GM21619 (cell line): ENCODE measurements around the gene KCNIP3.

Experiments used
- ATAC-seq: cut with Tn5 transposase; IDR thresholded peaks from one replicate; pipeline ENCODE4 v1.9.1; 2021; ENCODE audit not compliant: unreplicated experiment

Gene KCNIP3

DNA sequence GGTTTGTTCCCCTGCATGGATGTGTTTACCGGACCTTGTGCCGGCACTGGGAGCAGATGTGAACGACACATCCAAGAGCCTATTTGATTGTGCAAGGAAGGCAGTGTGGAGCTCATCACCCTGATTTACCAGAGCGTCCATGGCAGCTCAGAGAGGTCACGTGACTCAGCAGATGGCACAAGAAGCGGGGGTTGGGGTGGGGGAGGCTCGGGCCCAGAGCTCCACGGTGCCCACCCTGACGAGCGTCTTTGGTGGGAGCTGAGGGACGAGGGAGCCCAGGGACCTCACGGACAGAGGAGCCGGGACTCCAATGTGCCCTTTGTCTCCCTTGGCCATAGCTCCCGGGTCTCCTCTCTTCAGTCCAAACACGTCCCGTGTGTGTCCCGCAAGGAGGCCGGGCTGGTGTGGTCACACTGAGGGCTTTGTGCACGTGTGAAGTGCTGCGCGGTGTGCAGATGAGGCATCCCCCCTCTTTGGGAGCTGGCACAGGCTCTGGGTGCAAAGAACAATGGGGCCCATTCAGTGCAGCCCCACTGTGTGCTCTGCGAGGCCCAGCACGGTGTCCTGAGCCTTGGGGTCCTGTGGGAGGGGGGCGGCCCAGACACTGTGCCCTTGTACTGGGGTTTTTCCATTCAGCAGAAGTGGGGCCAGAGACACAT lies 15.5 kb downstream of the KCNIP3 start:
- no peak for ATAC-seq

DNA sequence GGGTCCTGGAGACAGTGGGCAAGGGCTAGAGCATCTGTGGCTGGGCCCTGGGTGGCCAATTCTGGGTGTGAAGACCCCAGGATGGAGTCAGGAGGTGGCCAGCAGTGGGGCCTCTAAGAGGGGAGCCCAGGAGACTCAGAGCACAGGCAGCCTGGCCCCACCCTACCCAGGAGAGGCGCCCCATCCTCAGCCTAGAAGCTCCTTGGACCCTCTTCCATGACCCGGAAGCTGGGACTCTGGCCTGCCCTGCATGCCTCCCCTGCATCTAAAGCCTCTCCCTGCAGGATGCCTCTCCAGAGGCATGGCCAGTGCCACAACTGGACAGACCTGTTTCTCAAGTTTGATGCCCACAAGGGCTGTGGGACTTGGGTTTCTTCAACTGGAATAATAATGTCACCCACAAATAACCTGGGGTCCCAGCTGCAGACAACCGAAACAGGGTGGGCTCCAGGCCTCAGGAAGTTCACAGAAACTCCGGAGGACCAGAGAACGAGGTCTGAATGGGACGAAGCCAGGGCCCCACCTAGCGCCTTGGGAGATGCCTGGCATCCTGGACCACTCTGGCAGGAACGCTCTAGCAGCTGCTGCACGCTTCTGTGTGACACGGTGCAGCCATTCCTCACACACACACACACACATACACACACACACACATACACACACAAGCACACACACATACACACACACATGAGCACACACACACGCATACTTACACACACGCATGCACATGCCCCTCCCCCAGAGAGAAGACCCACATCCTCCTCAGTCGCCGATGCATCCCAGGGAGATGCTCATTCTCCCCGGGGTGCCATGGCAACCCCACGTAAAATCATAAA lies 16.4 kb downstream of the KCNIP3 start:
- no peak for ATAC-seq

DNA sequence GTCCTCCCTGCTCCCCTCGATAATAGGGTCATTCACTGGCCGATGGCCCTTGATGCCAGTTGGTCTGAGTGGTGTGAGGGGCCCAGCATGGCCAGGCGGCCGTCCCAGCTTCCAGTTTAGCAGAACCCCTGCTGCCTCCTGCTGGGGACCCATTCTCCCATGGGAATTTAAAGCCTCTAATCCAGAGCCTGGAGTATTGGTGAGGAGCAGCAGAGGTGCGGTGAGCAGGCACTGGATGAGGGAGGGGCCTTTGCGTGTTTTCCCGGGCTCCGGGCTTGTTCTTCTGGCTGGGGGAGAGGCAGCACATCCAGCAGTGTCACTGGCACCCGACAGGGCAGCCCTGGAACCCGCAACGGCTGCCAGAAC lies 17.4 kb downstream of the KCNIP3 start:
- no peak for ATAC-seq

DNA sequence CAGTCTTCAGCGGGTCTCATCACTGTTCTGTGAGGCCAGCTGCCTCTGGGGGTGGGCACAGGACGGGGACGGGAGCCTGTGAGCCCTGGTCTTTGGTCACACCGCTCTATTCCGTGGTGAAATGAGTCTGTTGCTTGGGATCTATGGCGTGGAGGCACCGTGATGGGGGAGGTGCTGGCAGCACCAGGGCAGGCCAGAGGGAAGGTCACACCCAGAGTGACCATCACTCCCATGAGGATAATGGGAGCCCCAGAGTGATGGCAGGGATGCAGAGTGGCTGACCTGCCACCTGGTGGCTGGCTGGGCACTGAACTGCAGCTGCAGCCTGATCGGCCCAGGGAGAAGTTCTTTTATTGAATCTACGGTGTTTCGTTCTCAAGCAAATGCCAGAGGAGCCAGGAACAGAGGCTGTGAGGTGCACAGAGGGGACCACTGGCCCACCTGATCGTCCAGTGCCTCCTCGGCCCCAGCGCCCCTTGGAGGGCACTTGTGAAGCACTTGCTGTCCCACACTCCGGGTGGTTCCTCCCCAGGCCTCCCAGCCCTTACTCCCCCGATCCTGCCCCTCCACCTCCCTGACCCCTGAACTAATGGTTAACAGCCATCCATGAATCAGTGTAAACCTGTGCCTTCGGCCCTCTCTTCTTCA lies 17.9 kb downstream of the KCNIP3 start:
- no peak for ATAC-seq

DNA sequence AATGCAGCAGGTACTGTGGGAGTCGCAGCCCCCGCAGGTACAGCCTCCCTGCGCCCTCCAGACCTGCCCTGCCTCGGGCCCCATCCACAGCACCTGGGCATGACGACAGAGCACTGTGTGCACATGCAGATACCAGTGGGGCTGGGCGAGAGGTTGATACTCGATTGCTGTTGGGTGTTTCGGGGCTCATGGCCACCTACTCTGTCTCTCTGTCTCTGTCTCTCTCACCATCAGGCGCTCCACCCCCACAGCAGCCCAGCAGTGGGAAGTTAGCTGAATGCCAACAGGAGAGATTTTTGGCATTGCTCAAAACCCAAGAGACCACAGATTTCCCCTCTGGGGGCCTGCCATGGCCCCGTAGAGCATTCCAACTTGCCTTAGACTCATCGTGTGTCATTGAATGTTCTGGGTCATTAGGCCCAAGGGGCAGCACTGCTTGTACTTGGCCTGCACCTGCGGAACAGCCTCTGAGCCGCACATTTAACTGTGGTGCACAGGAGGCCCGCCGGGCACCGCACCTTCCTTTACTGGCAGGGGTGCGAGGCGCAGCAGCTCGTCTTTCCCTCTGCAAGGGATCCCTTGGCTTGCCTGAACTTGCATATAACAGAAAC lies 18.8 kb downstream of the KCNIP3 start:
- ATAC-seq = no peak

DNA sequence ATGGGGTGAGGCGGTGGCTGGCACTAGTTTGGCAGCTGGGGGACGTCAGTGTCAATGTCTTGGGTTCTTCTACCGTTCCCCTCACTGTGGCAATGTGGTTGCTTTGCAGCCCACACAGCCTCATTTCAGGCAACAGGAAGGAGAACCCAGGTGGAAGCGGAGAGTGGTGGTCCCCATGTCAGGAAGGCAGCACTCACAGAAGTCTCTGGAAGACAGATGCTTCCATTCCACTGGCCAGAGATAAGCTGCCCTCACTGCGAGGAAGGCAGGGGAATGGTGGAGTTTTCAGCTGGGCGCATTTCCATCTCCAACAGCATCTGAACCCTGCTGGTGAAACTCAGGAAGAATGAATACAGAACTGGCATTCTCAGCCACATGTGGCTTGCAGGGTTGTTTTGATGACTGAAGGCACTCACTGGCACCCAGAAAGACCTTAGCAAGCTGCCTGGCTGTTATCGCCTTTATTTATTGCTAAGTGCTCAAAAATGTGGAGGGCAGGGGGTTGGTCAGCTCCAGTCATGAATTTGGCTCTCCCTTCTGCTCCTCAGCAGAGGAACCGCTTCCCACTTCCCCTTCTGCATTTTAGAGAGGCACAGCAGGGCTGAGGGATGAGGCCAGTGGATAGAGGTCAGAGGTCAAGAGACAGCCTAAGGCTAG lies 19.4 kb downstream of the KCNIP3 start:
- ATAC-seq = no peak

DNA sequence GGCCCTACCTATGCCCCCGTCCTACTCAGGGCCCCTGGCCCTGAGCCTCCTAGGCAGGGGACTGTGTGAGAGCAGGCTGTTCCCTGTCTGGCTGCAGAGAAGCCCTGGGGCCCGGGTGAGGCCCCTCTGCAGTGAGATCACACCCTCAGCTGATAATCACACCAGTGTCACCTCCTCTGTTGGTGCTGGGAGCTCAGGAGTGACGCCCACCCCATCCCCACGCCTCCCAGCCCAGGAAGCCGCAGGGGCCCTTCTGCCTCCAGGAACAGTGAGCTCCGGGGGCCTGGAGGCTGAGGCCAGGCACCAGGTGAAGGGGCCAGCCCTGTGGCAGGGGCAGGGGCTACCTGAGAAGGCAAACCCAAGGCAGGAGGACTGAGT lies 20.0 kb downstream of the KCNIP3 start:
- ATAC-seq = no peak

DNA sequence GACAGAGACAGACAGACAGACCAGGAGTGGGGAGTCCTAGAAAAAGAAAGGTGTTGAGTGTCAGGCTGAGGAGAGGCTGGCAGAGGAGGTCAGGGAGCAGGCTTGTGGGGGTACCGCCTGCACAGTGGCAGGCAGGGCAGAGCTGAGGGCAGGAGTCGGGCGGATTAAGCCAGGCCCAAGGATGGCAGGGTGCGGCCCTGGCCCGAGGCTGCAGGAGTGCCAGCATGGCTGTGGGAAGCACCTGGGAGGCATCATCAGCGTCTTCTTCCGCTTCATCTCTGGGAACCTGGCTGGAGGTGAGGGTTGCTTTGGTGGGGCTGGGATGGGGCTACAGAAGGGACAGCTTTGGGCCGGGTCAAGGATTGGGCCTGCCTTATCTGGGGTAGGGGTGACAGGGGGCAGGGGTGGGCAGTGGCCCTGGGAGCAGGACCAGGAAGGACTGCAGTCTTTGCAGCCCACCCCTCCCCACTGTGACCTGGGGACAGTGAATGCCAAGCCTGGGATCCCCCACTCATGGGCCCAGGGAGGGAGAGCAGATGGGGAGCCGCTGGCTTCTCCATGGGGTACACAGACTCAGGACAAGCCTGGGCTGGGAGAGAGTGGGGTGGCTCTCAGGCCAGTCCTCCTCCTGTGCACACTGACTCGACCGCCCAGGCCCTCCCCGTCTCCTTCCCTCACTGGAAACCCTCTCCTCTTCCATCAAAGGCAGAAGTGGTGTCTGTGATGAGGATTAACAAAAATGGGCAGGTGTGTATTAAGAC lies 20.7 kb downstream of the KCNIP3 start:
- no peak for ATAC-seq

DNA sequence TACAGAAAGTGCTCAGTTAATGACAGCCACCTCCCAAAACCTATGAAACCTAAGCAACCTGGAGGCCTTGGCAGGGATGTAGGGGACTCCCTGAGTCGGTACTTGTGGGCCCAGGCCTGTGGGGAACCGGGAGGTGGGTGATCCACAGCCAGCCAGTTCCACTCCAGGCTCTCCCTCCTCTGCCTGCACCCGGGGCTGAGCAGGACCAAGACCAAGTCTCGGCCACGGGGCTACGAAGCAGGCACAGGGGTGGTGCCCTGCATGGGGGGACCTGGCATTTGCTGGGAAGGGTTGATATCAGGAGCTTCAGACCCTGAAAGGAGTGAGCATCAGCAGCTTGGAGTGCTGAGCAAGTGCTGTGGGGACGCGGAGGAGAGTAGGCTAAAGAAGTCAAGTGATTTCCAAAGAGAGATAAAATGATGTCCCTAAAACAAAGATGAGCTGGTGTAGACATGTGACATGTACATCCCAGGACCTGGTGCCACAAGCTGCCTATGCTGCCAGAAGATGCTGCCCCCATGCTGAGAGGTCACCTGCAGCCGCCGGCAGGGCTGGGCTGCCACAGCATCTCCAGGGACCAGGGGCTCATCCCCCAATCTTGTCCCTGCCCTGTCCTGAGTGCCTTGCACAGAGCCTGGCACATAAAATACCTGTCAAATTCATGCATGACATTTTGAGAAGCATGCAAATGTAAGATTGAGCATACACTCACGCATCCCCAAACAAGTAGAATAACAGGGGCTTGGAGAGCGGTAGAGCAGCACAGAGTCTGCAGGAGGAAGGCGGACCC lies 21.5 kb downstream of the KCNIP3 start:
- ATAC-seq = no peak

DNA sequence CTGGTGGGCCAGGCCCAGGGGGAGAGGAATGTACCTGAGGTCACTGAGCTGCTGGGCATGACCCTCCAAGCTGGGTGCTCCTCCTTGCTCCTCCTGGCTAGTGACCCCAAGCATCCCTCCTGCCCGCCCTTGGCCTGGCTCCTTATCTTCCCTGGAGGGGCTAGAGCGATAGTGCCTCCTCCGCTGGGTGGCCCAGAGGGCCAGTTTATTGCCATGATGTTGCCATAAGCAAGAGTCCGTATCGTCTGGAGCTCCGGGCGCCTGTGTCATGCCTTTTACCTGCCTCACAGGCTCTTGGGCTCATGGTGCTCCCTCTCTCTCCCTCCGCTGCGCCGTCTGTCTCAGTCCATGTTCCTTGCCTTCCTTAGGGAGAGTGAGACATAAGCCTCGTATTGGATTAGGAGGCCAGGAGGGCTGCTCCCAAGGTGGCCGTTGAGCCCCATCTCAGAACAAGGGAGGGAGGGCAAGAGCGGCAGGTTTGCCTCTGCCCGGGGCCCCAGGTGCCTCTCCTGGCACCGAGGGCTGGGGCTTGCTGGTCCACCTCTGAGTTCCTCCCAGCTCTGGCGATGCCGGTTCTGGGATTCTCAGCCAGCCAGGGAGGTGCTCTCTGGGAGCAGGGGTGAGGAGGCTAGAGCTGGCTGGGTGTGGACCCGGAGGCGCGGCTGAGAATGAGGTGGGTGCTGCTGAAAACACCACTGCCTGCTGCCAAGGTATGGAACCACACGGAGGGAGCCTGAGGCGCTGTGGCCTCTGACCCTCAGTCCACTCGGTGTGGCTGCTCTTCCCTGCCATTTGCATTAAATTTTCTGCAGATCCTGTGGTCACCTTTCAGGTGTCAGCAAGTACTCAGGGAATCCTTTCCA lies 22.6 kb downstream of the KCNIP3 start:
- ATAC-seq = no peak

DNA sequence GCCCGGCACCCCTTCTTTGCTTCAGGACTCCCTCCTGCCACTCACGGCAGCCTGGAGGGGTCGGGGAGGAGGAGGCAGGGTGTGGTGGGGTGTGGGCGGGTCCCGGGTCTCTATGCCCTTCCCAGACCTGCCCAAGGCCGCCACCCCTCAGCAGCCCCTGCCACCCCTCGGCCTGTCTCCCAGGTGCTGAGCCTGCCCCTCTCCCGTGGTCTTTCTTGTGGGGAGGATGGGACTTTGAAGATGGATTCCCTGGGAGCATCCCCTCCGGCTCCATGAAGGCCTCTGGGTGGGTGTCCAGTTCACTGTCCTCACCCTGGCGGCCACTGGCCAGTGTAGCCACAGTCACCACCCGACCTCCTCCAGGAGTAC lies 23.2 kb downstream of the KCNIP3 start:
- no peak for ATAC-seq

DNA sequence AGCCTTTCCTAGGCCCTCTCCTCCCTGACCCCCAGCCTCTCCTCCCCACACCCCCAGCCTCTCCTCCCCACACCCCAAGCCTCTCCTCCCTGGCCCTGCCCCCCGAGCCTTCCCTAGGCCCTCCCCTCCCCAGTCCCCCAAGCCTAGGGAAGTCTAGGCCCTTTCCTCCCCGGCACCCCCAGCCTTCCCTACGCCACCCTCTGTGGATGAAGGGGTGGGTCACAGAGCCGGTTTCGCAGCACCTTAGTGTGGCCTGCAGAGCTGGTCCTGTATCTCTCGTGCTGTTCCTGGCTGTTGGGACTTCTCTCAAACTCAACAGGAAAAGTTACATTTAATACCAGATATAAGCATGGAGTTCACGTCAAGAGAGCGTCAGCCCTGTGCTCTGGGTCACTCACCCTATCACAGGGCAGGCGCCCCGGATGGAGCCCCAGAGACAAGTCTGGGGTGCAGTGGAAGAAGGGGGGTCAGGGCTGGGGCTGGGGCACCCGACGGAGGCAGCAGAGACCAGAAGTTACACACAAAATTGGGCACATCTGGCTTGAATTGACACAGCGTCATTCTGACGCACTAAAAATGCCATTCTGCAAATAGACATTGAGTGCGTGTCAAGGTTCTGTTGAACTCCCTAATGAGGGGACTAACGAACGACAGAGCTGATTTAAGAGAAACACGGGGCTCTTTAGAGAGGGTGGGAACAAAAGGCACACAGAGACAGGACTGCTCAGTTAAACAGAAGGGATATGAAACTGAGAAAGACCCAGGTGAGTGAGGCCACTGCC lies 24.0 kb downstream of the KCNIP3 start:
- ATAC-seq = no peak

DNA sequence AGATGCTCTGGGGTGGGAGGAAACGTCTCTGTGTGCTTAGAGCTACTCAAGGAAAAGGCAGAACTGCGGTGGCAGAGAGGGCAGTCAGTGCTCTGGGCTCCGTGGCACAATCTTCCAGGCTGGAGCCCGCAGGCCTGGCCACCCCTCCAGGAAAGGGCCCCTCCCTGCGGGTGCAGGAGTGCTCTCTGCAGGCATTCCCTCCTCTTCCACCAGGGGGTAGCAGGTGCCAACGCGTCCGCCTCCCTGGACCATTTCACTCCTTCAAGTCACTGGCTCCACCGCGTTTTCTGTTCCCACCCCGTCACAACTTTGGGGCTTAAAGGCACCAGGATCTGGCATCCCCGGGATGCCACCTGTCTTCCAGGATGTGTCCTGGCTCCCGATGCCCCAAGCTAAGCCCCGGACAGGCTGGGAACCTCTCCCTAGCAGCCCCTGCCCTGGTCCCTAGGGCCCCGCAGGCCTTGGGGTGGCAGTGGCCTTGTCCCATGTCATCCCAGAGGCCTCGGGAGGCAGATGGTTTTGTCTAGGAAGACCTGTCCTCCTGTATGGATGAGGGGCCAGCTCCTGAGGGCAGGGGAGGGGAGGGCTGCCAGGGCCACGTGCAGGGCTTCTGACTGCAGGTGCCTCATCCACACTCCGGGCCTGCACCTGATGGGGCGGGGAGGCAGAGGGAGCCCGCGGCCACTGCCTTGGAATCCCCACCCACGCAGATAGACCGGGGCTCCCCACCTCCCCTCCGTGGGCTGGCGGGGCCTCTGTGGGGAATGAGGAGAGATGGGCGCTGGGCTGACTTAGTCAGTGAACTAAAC lies 26.4 kb downstream of the KCNIP3 start:
- no peak for ATAC-seq

DNA sequence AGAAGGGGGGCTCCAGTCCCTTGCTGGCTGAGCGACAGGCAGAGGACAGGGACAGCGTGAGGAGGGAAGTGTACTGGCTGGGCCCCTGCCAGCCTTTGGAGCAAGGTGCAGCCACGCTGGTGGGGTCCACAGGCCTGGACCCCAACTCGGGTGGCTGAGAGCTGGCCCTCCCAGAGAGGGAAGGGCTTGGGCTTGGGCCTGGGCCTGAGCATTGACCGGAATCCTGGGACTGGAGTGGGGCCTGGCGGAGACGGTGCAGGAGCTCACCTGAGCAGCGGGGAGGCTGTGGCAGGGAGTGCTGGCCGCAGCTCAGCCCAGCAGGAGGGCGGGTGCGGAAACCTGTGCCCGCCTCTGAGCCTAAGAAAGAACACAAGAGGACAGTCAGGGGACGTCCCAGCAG lies 27.9 kb downstream of the KCNIP3 start:
- no peak for ATAC-seq

DNA sequence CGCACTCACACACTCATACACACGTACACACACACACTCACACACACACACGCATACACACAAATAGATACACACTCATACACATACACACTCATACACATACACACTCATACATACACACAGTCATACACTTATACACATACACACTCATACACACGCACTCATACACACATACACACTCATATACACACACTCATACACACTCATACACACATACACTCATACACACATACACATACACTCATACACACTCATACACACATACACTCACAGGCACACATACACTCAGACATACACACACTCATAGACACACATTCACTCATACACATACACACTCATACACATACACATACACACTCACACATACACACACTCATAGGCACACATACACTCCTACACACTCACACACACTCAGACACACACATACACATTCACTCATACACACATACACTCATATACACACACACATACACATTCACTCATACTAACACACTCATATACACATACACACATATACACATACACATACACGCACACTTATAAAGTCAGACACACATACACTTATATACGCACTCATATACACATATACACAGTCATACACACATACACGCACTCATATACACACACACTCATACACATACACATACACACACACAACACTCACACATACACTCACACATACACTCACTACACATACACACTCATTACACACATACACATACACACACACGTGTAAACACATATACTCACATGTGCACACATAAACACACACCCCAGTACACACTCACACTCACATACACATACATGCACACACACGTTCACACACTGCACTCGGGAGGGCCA lies 28.7 kb downstream of the KCNIP3 start:
- no peak for ATAC-seq

DNA sequence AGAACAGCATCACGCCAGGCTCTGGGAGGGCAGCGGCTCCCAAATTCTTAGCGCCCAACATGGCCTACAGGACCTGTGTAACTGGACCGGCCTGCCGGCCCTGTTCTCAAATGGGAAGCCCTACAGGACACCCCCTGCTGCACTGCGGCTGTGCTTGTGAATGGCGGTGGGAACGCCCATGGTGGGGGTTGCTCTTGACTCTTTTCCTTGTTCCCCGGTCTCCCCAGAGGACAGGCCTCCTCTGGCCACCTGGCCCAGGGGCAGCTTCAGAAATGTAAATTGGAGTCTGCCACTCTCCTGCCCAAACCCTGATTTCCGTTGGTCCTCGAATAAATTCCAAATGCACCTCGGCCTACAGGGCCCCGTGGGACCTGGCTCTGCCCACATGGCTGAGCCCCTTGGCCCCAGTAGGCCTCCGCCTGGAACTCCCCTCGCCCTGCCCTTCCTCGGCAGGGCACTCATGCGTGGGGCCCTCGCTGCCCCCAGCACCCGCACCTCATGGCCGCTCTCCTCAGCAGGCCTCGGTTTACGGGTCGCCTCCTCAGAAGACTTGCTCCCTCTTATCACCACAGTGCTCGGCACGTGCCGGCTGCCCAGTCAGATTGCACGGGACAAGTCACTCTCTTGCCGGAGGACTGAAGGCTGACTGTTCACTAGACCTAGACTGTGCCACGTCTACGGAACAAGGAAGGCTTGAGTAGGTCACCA lies 29.4 kb downstream of the KCNIP3 start:
- no peak for ATAC-seq
